ENCODE data around the gene OSBP. TPM values are rescaled to one million over a fixed set of nuclear protein-coding genes. Genes with fewer than 3 reads are reported as not detected.
"Not testable (repeated sequence)": the region's sequence is repeated elsewhere in the genome, so short reads cannot be mapped to it uniquely, and the experiment has no call there.

The OSBP gene
- total RNA-seq, 1 donor from 2014 or later = 40.5 TPM

DNA sequence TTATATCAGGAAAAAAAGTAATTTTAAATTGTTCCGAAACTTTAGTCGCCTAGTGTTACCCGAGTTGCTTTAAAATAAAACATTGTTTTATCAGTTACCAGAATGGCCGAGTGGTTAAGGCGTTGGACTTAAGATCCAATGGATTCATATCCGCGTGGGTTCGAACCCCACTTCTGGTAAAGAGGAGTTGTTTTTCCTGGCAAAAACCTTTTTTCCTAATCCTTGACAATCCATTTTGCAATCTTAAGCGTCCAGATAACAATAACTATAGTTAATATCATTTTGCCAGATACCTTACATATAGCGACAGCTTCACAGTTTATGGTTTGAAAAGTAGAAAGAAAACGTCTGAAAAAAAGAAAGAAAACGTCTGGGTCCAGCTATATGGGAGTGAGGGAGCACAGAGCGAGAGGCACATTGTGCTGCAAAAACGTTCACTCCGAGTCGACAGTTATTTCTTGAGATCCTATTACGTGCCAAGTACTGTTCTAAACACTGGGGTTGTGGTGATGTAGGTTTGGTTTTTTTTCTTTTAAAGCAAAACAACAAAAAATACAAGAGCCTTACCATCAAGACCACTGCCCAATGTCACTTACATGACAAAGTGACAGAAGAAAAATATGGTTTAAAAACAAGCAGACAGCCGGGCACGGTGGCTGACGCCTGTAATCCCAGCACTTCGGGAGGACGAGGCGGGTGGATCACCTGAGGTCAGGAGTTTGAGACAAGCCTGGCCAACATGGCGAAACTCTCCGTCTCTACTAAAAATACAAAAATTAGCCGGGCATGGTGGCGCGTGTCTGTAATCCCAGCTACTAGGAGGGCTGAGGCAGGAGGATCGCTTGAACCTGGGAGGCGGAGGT, 63.7 kb downstream of the OSBP start:
- H3K9me3 ChIP-seq = no peaks in the 10 kb centered on the region
- H3K36me3 ChIP-seq = no peaks in the 10 kb centered on the region
- intact Hi-C loops (cut with DNase I) = no loop called here
- no peak for TF ChIP-seq POLR2AphosphoS5 (IDR thresholded peaks at IDR 0.05; ENCODE audit: insufficient read depth in 1 of 2, low read depth in 1 of 2)
- H3K4me3 ChIP-seq = peak overlapping the region; percentile 52 to 60
- H3K27ac ChIP-seq = peak overlapping the region; percentile 91
- no peaks in the 10 kb centered on the region for H3K4me1 ChIP-seq
- no peaks in the 10 kb centered on the region for H3K27me3 ChIP-seq
- DNase-seq (ENCODE audit: extremely low spot score in 2 of 2) = no peak

- Histone ChIP-seq H3K9me3 (no peaks in the 10 kb centered on the region), H3K36me3 (no peaks in the 10 kb centered on the region), H3K4me3 (peak overlapping the region; percentile 52 to 60), H3K4me1 (no peaks in the 10 kb centered on the region), H3K27me3 (no peaks in the 10 kb centered on the region), H3K27ac (peak overlapping the region; percentile 91)
- TF ChIP-seq POLR2AphosphoS5 (IDR thresholded peaks at IDR 0.05; ENCODE audit: insufficient read depth in 1 of 2, low read depth in 1 of 2) (peak in 1 of 2 donors; percentile 70), CTCF (IDR thresholded peaks at IDR 0.05) (no peak)
- DNase-seq (ENCODE audit: extremely low spot score in 2 of 2) = no peak
- intact Hi-C loops (cut with DNase I) = no loop called here
These were observed 64.5 kb downstream of the OSBP start for GRCh38 chr11:59550842-59551658.

- TF ChIP-seq CTCF (IDR thresholded peaks at IDR 0.05) = peak in 1 of 3 experiments; percentile 53
- peak in 1 of 2 donors; percentile 10 for TF ChIP-seq POLR2A (IDR thresholded peaks at IDR 0.05)
- peak in 1 of 2 donors; percentile 70 for TF ChIP-seq POLR2AphosphoS5 (IDR thresholded peaks at IDR 0.05; ENCODE audit: insufficient read depth in 1 of 2, low read depth in 1 of 2)
- intact Hi-C loops (cut with DNase I) = no loop called here
- DNase-seq (ENCODE audit: extremely low spot score in 2 of 2) = peak in 1 of 2 donors; percentile 92
- Histone ChIP-seq H3K27ac (peak overlapping the region; percentile 91), H3K9me3 (no peaks in the 10 kb centered on the region), H3K36me3 (no peaks in the 10 kb centered on the region), H3K4me1 (no peaks in the 10 kb centered on the region), H3K4me3 (peak overlapping the region; percentile 52 to 60), H3K27me3 (no peaks in the 10 kb centered on the region)
These were observed 65.2 kb downstream of the OSBP start for GRCh38 chr11:59550368-59550841.

- Histone ChIP-seq H3K9me3 (no peaks in the 10 kb centered on the region), H3K36me3 (no peaks in the 10 kb centered on the region), H3K27me3 (no peaks in the 10 kb centered on the region), H3K4me1 (no peaks in the 10 kb centered on the region), H3K27ac (no peak overlapping the region), H3K4me3 (no peak overlapping the region)
- no peak for TF ChIP-seq POLR2AphosphoS5 (IDR thresholded peaks at IDR 0.05; ENCODE audit: insufficient read depth in 1 of 2, low read depth in 1 of 2)
- TF ChIP-seq POLR2A (IDR thresholded peaks at IDR 0.05) = no peak
- TF ChIP-seq CTCF (IDR thresholded peaks at IDR 0.05) = no peak
- intact Hi-C loops (cut with DNase I) = no loop called here
- no peak for DNase-seq (ENCODE audit: extremely low spot score in 2 of 2)
These were observed 67.3 kb downstream of the OSBP start for GRCh38 chr11:59548309-59548656.

DNA sequence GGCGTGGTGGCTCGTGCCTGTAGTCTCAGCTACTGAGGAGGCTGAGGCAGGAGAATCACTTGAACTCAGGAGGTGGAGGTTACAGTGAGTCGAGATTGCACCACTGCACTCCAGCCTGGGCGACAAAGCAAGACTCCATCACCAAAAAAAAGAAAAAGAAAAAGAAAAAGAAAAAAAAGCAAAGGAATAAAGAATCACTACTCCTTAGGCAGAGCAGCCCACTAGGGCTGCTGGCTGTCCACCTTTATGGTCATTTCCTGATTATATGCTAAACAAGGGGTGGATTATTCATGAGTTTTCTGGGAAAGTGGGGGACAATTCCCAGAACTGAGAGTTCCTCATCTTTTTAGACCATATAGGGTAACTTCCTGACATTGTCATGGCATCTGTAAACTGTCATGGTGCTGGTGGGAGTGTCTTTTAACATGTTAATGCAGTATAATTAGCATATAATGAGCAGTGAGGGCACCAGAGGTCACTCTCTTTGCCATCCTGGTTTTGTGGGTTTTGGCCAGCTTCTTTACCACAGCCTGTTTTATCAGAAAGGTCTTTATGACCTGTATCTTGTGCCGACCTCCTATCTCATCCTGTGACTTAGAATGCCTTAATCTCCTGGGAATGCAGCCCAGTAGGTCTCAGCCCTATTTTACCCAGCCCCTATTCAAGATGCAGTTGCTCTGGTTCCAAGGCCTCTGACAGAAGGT, 67.8 kb downstream of the OSBP start:
- intact Hi-C loops (cut with DNase I); H3K27ac ChIP-seq; DNase-seq (ENCODE audit: extremely low spot score in 2 of 2); H3K27me3 ChIP-seq; H3K4me3 ChIP-seq; H3K36me3 ChIP-seq; H3K4me1 ChIP-seq; H3K9me3 ChIP-seq: not testable (repeated sequence)
